ENCODE results near the gene MPP4.

The MPP4 gene, protein sequence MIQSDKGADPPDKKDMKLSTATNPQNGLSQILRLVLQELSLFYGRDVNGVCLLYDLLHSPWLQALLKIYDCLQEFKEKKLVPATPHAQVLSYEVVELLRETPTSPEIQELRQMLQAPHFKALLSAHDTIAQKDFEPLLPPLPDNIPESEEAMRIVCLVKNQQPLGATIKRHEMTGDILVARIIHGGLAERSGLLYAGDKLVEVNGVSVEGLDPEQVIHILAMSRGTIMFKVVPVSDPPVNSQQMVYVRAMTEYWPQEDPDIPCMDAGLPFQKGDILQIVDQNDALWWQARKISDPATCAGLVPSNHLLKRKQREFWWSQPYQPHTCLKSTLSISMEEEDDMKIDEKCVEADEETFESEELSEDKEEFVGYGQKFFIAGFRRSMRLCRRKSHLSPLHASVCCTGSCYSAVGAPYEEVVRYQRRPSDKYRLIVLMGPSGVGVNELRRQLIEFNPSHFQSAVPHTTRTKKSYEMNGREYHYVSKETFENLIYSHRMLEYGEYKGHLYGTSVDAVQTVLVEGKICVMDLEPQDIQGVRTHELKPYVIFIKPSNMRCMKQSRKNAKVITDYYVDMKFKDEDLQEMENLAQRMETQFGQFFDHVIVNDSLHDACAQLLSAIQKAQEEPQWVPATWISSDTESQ

GRCh38 chr2:201698588-201699226, at the start of gene MPP4:
MPP4 (minus strand) TSS chr2:201698644; CDS start chr2:201693954, 4,690 bp downstream.
- no peak for DNase-seq (ENCODE audit: low read depth in 2 of 3, low spot score in 1 of 3)

DNA sequence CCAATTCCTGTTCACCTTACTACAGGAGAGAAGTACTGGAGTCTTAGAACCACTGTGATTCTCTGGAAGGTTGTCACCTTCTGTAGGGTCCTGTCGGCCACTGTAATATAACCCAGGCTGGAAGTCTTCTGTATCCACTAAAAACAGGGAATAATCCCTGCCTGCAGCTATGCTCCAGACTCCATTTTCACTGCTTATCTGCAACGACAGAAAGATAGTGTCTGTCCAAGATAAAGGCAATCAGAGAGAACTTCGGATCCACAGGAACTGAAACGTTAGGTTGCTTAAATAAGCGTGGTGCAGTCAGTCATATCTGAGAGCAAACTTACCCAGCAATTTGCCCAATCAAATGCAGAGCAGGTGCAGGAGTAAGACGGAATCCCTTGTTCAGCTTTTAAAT, 48.1 kb upstream of the MPP4 start:
- DNase-seq (ENCODE audit: low read depth in 2 of 3, low spot score in 1 of 3): no peak

DNA sequence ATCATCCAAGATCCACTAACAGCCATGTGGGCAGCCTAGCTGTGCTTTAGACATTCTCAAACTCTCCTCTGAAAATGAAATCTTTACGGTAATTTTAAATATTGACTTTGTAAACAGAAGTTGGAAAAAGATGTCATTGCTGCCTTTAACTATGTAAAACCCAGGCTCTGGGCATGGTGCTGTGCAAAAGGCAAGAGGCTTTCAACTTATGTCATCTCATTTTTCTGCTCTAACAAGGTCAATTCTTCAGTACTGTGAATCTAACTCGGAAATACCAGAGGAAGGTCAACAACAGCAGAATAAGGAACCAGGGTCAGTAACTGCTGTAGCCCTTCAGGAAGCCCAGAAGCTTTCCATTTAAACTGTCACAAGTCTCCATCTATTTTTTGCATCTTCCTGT, 37.0 kb upstream of the MPP4 start:
- DNase-seq (ENCODE audit: low read depth in 2 of 3, low spot score in 1 of 3): no peak

- no peak for DNase-seq (ENCODE audit: low read depth in 2 of 3, low spot score in 1 of 3)
Observed at GRCh38 chr2:201734111-201734510, 35.7 kb upstream of the MPP4 start.

DNA sequence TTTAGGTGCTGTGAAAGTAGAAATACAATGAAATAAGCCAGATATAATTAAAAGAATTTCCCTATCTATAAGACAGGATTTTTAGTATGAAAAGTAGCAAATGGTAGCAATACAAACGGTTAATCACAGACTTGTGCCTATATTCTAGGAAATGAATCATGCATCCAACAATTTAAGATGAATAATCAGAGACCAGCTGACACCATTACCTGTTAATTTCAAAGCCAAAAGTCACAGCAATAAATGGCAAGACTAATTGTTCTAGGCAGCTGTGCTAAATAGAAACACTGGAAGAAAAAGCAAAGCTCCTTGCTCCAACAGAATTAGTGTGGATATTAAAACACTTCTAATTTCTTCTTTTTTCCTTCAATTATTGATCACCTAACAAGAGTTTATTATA, 35.1 kb upstream of the MPP4 start:
- no peak for DNase-seq (ENCODE audit: low read depth in 2 of 3, low spot score in 1 of 3)

GRCh38 chr2:201730651-201731285, 32.3 kb upstream of the MPP4 start:
- DNase-seq (ENCODE audit: low read depth in 2 of 3, low spot score in 1 of 3): no peak

DNA sequence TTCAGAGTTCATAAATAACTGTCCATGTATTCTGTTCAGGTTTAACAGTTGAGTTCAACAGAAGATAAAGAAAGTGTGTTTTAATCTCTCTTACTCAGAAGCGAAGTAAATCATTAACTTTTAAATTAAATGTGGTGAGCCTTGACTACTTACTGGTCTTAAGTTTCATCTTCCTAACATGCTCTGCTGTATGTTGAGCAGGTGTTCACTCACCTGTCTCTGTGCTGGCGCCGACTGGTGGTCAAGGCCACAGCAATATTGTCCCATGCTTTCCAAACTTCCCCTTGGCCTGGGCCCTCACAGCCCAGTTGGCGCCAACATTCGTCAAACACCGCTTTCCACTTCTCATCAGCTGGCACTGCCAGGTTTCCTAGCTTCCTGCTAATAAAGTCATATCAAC, 17.0 kb upstream of the MPP4 start:
- no peak for DNase-seq (ENCODE audit: low read depth in 2 of 3, low spot score in 1 of 3)

DNA sequence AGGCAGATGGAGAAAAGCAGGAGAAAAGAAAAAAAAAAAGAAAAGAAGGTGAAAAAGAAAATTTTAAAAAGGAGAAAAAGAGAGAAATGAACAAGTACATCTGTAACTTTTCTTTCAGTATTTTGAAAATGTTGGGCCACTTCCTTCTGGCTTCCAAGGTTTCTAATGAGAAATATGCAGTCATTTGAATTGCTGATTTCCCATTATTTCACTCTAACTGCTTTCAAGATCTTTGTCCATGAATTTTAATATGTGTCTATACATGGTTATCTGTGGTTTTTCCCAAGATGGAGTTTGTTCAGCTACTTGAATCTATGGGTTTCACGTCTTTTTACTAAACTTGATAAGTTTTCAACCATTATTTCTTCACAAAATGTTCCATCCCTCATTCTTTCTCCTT, 14.3 kb upstream of the MPP4 start:
- DNase-seq (ENCODE audit: low read depth in 2 of 3, low spot score in 1 of 3): no peak

DNA sequence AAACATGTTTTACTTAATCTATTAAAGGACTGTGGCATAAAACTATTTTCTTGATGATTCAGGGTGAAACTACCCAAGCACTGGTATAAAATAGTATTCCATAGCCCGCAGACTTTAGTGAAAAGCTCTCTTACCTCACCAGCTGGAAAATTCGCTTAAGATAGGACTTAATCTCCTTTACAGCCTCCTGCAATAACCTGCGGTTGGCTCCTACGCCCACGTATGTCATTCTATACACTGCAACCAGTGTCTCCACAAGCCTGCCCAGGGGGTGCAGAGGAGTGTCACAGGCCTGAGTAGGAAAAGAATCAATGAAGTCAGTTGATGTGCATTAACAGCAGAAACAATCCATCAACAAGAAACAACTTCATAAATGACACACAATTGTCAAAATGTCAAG, 11.3 kb upstream of the MPP4 start:
- no peak for DNase-seq (ENCODE audit: low read depth in 2 of 3, low spot score in 1 of 3)

DNA sequence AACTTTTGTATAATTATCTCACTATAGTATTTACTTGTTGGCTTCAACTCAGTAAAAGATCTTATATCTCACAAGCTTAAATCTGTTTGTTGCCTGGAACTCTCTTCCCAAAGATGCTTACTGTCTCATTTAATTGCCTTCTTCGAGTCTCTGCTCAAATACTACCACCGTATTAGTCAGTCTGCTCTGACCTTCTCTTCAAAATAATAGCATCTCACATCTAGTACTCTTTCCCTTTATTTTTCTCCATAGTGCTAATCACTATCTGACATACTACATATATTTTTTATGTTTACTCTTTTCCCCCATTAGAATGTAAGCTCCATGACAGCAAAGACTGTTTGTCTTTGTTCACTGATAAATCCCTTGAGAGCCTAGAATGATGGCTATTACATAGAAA, 10.6 kb upstream of the MPP4 start:
- no peak for DNase-seq (ENCODE audit: low read depth in 2 of 3, low spot score in 1 of 3)

DNA sequence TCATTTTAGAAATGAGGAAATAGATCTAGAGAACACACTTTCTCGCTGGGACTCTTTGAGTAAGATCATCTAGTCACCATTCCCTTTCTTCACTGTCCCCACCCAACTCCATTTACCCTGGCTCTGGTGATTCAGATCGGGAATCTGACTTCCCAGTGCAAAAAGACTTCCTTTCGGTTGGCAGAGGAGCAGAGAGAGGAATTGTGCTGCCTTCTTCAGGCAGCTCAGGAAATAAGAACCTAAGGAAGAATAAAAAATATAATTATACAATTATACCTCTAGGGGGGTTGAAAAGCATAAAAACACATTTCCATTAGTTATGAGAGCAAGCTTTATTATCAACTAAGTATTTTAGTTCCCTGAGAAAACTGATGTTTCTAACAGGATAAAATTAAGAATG, 9.3 kb upstream of the MPP4 start:
- DNase-seq (ENCODE audit: low read depth in 2 of 3, low spot score in 1 of 3): no peak

GRCh38 chr2:201707142-201707541, 8.7 kb upstream of the MPP4 start:
- no peak for DNase-seq (ENCODE audit: low read depth in 2 of 3, low spot score in 1 of 3)

GRCh38 chr2:201704536-201704935, 6.1 kb upstream of the MPP4 start:
- no peak for DNase-seq (ENCODE audit: low read depth in 2 of 3, low spot score in 1 of 3)

GRCh38 chr2:201701646-201702045, 3.2 kb upstream of the MPP4 start:
- no peak for DNase-seq (ENCODE audit: low read depth in 2 of 3, low spot score in 1 of 3)

- DNase-seq (ENCODE audit: low read depth in 2 of 3, low spot score in 1 of 3): no peak
Observed at GRCh38 chr2:201699416-201699815, 972 bp upstream of the MPP4 start.

DNA sequence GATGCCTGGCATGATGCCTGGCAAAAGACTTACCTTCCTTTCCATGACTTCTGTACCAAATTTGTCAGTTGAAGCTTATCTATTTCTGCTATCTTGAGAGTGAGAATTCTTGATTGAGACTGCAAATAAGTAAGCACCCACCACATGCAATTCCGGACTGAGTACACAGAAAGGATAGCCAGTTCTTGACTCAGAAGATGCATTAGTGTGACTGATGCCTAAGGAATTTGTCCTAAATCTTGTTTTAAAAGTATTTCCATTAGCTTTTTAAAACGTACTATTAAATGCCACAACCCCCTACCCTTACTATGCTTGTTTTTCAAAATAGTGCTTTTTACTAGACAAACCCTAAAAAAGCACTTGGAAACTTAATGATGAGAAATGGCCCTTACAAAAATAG, 545 bp downstream of the MPP4 start:
- no peak for DNase-seq (ENCODE audit: low read depth in 2 of 3, low spot score in 1 of 3)

- no peak for DNase-seq (ENCODE audit: low read depth in 2 of 3, low spot score in 1 of 3)
Observed at GRCh38 chr2:201696151-201696659, 2.2 kb downstream of the MPP4 start.

DNA sequence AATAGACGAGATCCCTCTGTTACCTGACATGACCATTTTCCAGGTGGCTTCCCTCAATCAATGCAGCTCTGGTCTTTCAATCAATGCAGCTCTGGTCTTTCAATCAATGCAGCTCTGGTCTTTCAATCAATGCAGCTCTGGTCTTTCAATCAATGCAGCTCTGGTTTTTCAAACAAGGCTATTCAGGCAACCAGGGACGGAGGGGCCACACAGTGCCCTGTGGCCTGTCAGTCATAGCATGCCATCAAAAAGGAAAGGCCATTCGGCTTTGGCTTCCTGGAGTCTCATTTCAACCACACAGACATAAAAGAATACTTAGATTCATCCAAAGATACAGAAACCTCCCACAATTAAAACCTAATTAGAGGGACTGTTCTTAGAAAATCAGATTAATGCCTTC, 13.3 kb downstream of the MPP4 start:
- DNase-seq (ENCODE audit: low read depth in 2 of 3, low spot score in 1 of 3): no peak

DNA sequence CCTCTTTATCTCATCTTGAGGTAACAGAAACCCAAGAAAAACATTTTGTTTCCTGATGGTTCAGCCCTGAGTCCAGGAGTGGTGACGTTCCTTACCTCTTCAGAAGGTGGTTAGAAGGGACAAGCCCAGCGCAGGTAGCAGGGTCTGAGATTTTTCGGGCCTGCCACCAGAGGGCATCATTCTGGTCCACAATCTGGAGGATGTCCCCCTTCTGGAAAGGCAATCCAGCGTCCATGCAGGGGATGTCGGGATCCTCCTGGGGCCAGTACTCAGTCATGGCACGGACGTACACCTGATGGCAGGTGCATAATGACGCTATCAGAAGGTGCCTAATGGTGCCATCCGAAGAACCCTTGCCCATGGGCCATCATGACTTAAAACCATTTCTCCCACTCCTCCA, 17.7 kb downstream of the MPP4 start:
- peak in 1 of 3 donors; percentile 4 for DNase-seq (ENCODE audit: low read depth in 2 of 3, low spot score in 1 of 3)

DNA sequence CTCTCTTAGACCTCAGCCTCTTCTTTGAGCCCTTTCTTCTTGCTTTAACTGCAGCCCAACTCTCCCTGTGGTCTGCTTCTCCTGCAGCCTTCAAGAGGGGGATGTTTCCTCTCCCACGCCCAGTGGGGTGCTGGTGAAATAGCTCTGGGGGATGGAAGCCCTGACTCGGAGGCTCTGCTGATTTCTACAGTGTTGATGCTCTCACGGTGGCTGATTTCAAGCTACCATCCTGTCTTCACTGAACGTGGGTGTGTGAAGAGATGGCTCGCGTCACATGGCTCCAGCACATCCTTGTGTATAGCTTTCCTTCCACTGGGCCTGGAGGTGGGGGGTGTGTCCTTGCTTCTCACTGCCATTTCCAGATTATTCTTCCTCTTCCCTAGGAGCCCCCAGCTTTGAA, 20.0 kb downstream of the MPP4 start:
- no peak for DNase-seq (ENCODE audit: low read depth in 2 of 3, low spot score in 1 of 3)

DNA sequence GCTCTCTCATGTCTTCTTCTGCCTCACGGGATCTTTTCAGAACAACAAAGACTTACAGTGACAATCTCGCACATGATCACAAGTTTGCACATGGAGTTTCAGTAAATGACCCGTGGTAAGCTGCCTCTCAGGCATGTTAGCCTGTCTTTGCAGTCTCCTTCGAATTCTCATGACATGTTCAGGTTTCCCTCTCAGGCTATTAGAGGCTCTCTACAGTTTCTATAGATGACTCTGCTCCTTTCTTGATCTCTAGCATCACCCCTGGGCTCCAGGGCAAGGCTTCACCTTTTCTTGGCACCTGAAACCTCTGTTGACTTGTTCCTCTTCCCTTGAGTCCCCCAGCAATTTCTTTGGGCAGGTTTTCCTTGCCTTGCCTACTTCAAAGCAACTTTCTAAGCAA, 23.0 kb downstream of the MPP4 start:
- DNase-seq (ENCODE audit: low read depth in 2 of 3, low spot score in 1 of 3): no peak

DNA sequence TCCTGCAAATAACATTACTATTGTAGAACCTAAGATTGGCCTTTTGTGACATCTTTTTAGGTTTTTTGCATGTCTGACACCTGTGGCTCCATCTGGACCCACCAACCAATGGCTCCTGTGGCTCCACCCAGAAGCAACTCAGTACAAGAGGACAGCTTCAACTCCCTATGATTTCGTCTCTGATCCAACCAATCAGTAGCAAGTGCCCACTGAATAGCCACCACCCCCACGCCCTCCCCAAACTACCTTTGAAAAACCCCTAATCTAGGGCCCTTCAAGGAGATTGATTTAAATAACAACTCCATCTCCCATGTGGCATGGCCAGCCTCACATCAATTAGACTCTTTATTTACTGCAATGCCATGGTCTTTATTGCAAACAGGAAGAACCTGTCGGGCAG, 23.6 kb downstream of the MPP4 start:
- no peak for DNase-seq (ENCODE audit: low read depth in 2 of 3, low spot score in 1 of 3)

All from stimulated activated CD4-positive, alpha-beta T cell treated with anti-CD3 and anti-CD28 coated beads, Interleukin-12 subunit alpha, Interleukin-12 subunit beta, amount 100 ng/mL, for 48 hours (primary cell).